A673 (cell line): ENCODE results near the gene PIGQ. TPM values are rescaled to one million over a fixed set of nuclear protein-coding genes. Genes with fewer than 3 reads are reported as not detected.

Experiments
- BruUV-seq: library from RNA; stranded (reverse); fragments of 400-500 nt; replicated peaks from 2 replicates; lab custom pipeline; 2021; lab: Mats Ljungman, UMichigan
- CTCF ChIA-PET: fragments of 300-600 bp; sonication (Branson Sonifier 250); formaldehyde crosslinking; loops from one replicate; lab custom pipeline; 2022; ENCODE audit warnings: antibody characterized with exemption; lab: Charles Lee
- POLR2A ChIA-PET: fragments of 300-600 bp; sonication (Branson Sonifier 250); formaldehyde crosslinking; loops from one replicate; lab custom pipeline; 2022; ENCODE audit warnings: antibody characterized with exemption; ENCODE audit not compliant: low non-redundant PET; lab: Charles Lee
- DNase-seq: peaks from one replicate; pipeline ENCODE4 v3.0.0-alpha.2; 2015; ENCODE audit warnings: low spot score
- H3K27ac ChIP-seq: fragments of 200-600 bp; sonication (generic); 2 replicates; pipeline ENCODE4 v1.5.1; 2016; ENCODE audit warnings: mixed run types, low read depth, mild to moderate bottlenecking, mixed read lengths, antibody characterized with exemption, low read length; ENCODE audit not compliant: poor library complexity, severe bottlenecking
- H3K27me3 ChIP-seq: fragments of 200-600 bp; sonication (generic); replicated peaks from 2 replicates; pipeline ENCODE4 v1.6.1; 2017; ENCODE audit warnings: mixed run types, low read depth, mild to moderate bottlenecking, mixed read lengths, antibody characterized with exemption, low read length; ENCODE audit not compliant: insufficient read depth, poor library complexity
- H3K36me3 ChIP-seq: fragments of 200-600 bp; sonication (generic); 2 replicates; pipeline ENCODE4 v1.6.1; 2016; ENCODE audit warnings: mixed run types, mild to moderate bottlenecking, mixed read lengths, antibody characterized with exemption, low read length; ENCODE audit not compliant: insufficient read depth, poor library complexity, severe bottlenecking
- H3K4me1 ChIP-seq: fragments of 200-600 bp; sonication (generic); 2 replicates; pipeline ENCODE4 v1.6.1; 2017; ENCODE audit warnings: mixed run types, mild to moderate bottlenecking, mixed read lengths, antibody characterized with exemption, low read length; ENCODE audit not compliant: insufficient read depth, poor library complexity, severe bottlenecking
- H3K4me3 ChIP-seq: fragments of 200-600 bp; sonication (generic); 2 replicates; pipeline ENCODE4 v1.5.1; 2016; ENCODE audit warnings: low read depth, mixed run types, mild to moderate bottlenecking, mixed read lengths, low read length; ENCODE audit not compliant: poor library complexity, severe bottlenecking
- H3K9me3 ChIP-seq: fragments of 200-600 bp; sonication (generic); 2 replicates; pipeline ENCODE4 v1.6.1; 2016; ENCODE audit warnings: mixed run types, low read depth, mild to moderate bottlenecking, mixed read lengths, antibody characterized with exemption, low read length; ENCODE audit not compliant: poor library complexity, severe bottlenecking
- CTCF ChIP-seq: fragments of 300-800, 200-600 bp; sonication (generic); conservative IDR thresholded peaks from 2 replicates; pipeline ENCODE4 v1.5.1; 2017; ENCODE audit warnings: low read depth, mild to moderate bottlenecking, antibody characterized with exemption, low read length, moderate library complexity, mixed read lengths
- EZH2 ChIP-seq: fragments of 200-600 bp; sonication (generic); IDR thresholded peaks from 2 replicates; pipeline ENCODE4 v1.6.1; 2017; ENCODE audit warnings: borderline replicate concordance, low read depth, mild to moderate bottlenecking, mixed read lengths, antibody characterized with exemption, low read length; ENCODE audit not compliant: poor library complexity, severe bottlenecking
- intact Hi-C: fragments of 100-400 bp; cut with micrococcal nuclease; formaldehyde crosslinking; loops from one replicate; pipeline ENCODE4 v1.10.0; 2022; ENCODE audit not compliant: unreplicated experiment
- total RNA-seq: library from RNA; stranded (reverse); gene quantifications from 2 replicates; pipeline ENCODE4 v1.2.3, GENCODE V29; 2021

Gene PIGQ
- total RNA-seq, 1 experiment from 2014 or later: 59.4 TPM

GRCh38 chr16:590815-591200, 21.0 kb downstream of the PIGQ start:
- peak overlapping the region; percentile 94 for H3K4me3 ChIP-seq
- H3K4me1 ChIP-seq: peaks cover 26% of the 10 kb centered on the region
- peaks cover under 1% of the 10 kb centered on the region for H3K36me3 ChIP-seq
- ChIA-PET CTCF (no interaction called here), POLR2A (no interaction called here)
- H3K27me3 ChIP-seq: no peaks in the 10 kb centered on the region
- H3K27ac ChIP-seq: peak overlapping the region; percentile 77
- BruUV-seq: no TSS peak
- no peaks in the 10 kb centered on the region for H3K9me3 ChIP-seq
- intact Hi-C loops: no loop called here
- no peak for TF ChIP-seq CTCF
- no peak for TF ChIP-seq EZH2
- DNase-seq: no peak

GRCh38 chr16:591231-591630, 21.5 kb downstream of the PIGQ start:
- peak overlapping the region; percentile 94 for H3K4me3 ChIP-seq
- H3K27ac ChIP-seq: no peak overlapping the region
- no peaks in the 10 kb centered on the region for H3K9me3 ChIP-seq
- TF ChIP-seq EZH2 (no peak), CTCF (no peak)
- ChIA-PET CTCF (no interaction called here), POLR2A (no interaction called here)
- H3K27me3 ChIP-seq: no peaks in the 10 kb centered on the region
- intact Hi-C loops: no loop called here
- BruUV-seq: no TSS peak
- peaks cover 22% of the 10 kb centered on the region for H3K4me1 ChIP-seq
- no peak for DNase-seq
- peaks cover 5% of the 10 kb centered on the region for H3K36me3 ChIP-seq

GRCh38 chr16:591892-592517, 22.2 kb downstream of the PIGQ start:
- H3K36me3 ChIP-seq: peaks cover 5% of the 10 kb centered on the region
- BruUV-seq: no TSS peak
- H3K27ac ChIP-seq: no peak overlapping the region
- CTCF ChIA-PET: no interaction called here
- intact Hi-C loops: no loop called here
- H3K27me3 ChIP-seq: no peaks in the 10 kb centered on the region
- TF ChIP-seq CTCF (no peak), EZH2 (no peak)
- H3K4me3 ChIP-seq: no peak overlapping the region
- peaks cover 19% of the 10 kb centered on the region for H3K4me1 ChIP-seq
- no peaks in the 10 kb centered on the region for H3K9me3 ChIP-seq
- no peak for DNase-seq
- POLR2A ChIA-PET: no interaction called here
